ENCODE measurements around the gene POR. TPM values are rescaled to one million over a fixed set of nuclear protein-coding genes. Genes with fewer than 3 reads are reported as not detected.
A peak's percentile ranks its signal among the peaks of the same experiment; 100 is the strongest.
"Not testable (repeated sequence)": the region's sequence is repeated elsewhere in the genome, so short reads cannot be mapped to it uniquely, and the experiment has no call there.

The POR gene
- total and polyA plus RNA-seq, 12 donors, result 37.3 to 203 (median 65.5) TPM

GRCh38 chr7:76022026-76022780, 107.2 kb downstream of the POR start:
- Histone ChIP-seq H3K4me3 (no peak overlapping the region), H3K27me3 (no peaks in the 10 kb centered on the region), H3K9me3 (no peaks in the 10 kb centered on the region), H3K36me3 (peaks cover 0 to 40% (median 0%) of the 10 kb centered on the region in 9 donors), H3K27ac (peak overlapping the region in 1 of 10 donors; percentile 40), H3K4me1 (peaks cover 0 to 21% (median 12%) of the 10 kb centered on the region in 9 donors)
- DNase-seq (no peak), ATAC-seq (no peak)
- 93 to 96% methylated on average over 7 of the region's 7 CpGs for WGBS, 2 donors
- intact Hi-C loops (cut with DNase I), result loop anchor here in 1 of 10 donors (5.0 kb wide), 1 partner anchor 155 kb away; no protein-coding TSS in a partner anchor
- TF ChIP-seq CTCF (IDR thresholded peaks at IDR 0.05), result no peak

- ATAC-seq, result peak in 6 of 8 donors; percentile 41 to 68 (median 61)
- H3K36me3 ChIP-seq, result peaks cover 0 to 45% (median 0%) of the 10 kb centered on the region in 9 donors
- H3K27ac ChIP-seq, result peak overlapping the region in 4 of 10 donors; percentile 0 to 40 (median 35)
- WGBS, 2 donors, result 42 to 44% methylated on average over 4 of the region's 4 CpGs
- TF ChIP-seq CTCF (IDR thresholded peaks at IDR 0.05), result no peak
- peak in 1 of 2 donors; percentile 24 for DNase-seq
- intact Hi-C loops (cut with DNase I), result loop anchor here in 1 of 10 donors (5.0 kb wide), 1 partner anchor 156 kb away; no protein-coding TSS in a partner anchor
- H3K27me3 ChIP-seq, result no peaks in the 10 kb centered on the region
- H3K4me3 ChIP-seq, result peak overlapping the region in 1 of 10 donors; percentile 18
- no peaks in the 10 kb centered on the region for H3K9me3 ChIP-seq
- peaks cover 0 to 21% (median 12%) of the 10 kb centered on the region in 9 donors for H3K4me1 ChIP-seq
Measured at GRCh38 chr7:76023002-76023401, 108.0 kb downstream of the POR start.

- intact Hi-C loops (cut with DNase I); H3K27ac ChIP-seq; ATAC-seq; DNase-seq; H3K4me3 ChIP-seq; H3K4me1 ChIP-seq; H3K9me3 ChIP-seq; H3K27me3 ChIP-seq: not testable (repeated sequence)
- peaks cover 0 to 40% (median 4%) of the 10 kb centered on the region in 9 donors for H3K36me3 ChIP-seq
- WGBS, 2 donors, result 94 to 95% methylated on average over 7 of the region's 7 CpGs
Measured at GRCh38 chr7:76029682-76030081, 114.7 kb downstream of the POR start.

GRCh38 chr7:76031964-76032363, 117.0 kb downstream of the POR start:
- no peak for TF ChIP-seq CTCF (IDR thresholded peaks at IDR 0.05)
- no peak for DNase-seq
- intact Hi-C loops (cut with DNase I), result no loop called here
- WGBS, 2 donors, result 90 to 95% methylated on average over 1 of the region's 1 CpG
- no peak for ATAC-seq
- H3K4me1 ChIP-seq, result peaks cover 0 to under 1% (median 0%) of the 10 kb centered on the region in 9 donors
- H3K36me3 ChIP-seq, result peaks cover 0 to 33% (median 4%) of the 10 kb centered on the region in 9 donors
- no peak overlapping the region for H3K27ac ChIP-seq
- H3K9me3 ChIP-seq, result no peaks in the 10 kb centered on the region
- no peak overlapping the region for H3K4me3 ChIP-seq
- no peaks in the 10 kb centered on the region for H3K27me3 ChIP-seq

Small RNAs within 50 kb of the gene (microRNA-seq; reads per million reads assigned to microRNA genes)
- 0 to 0.60 reads per million in 2 donors for gene MIR4651

Other genes starting within 250 kb of the POR start
- 10 to 100 TPM; 16.4 to 32.4 (median 25.6) TPM for gene HIP1, start 176.2 kb upstream of the POR start, total RNA-seq
- 1 to 10 TPM; 7.0 to 7.4 TPM for gene HIP1, start 176.2 kb upstream of the POR start, polyA plus RNA-seq
- 1 to 10 TPM in 1 of 10 donors, under 1 TPM in 4, not detected in 5; 0.55 to 2.0 (median 0.85) TPM for gene CCL26, start 142.9 kb upstream of the POR start, total RNA-seq
- 1 to 10 TPM; 1.0 to 1.2 TPM for gene CCL26, start 142.9 kb upstream of the POR start, polyA plus RNA-seq
- 1 to 10 TPM in 2 of 10 donors, under 1 TPM in 3, not detected in 5; 0.46 to 1.9 (median 0.72) TPM for gene CCL24, start 101.3 kb upstream of the POR start, total RNA-seq
- under 1 TPM in 1 of 2 donors, not detected in 1; 0.13 TPM for gene CCL24, start 101.3 kb upstream of the POR start, polyA plus RNA-seq
- 10 to 100 TPM; 20.8 to 39.7 (median 27.4) TPM for gene RHBDD2, start 36.1 kb upstream of the POR start, total RNA-seq
- 10 to 100 TPM; 28.9 to 48.1 TPM for gene RHBDD2, start 36.1 kb upstream of the POR start, polyA plus RNA-seq
- 100 to 1,000 TPM; 132 to 192 (median 149) TPM for gene TMEM120A, start 79.4 kb downstream of the POR start, total RNA-seq
- 100 to 1,000 TPM; 179 to 220 TPM for gene TMEM120A, start 79.4 kb downstream of the POR start, polyA plus RNA-seq
- 10 to 100 TPM; 11.0 to 30.0 (median 16.9) TPM for gene STYXL1, start 132.8 kb downstream of the POR start, total RNA-seq
- gene STYXL1, start 132.8 kb downstream of the POR start, polyA plus RNA-seq, result 10 to 100 TPM; 41.5 to 53.9 TPM
- gene MDH2, start 133.0 kb downstream of the POR start, total RNA-seq, result 100 to 1,000 TPM; 383 to 686 (median 453) TPM
- gene MDH2, start 133.0 kb downstream of the POR start, polyA plus RNA-seq, result 100 to 1,000 TPM in 1 of 2 donors, 10 to 100 TPM in 1; 66.1 to 252 TPM